IMR-90 (cell line): ENCODE data around the gene IKBKE.

ENCODE experiments used
- POLR2A ChIP-seq: IDR thresholded peaks from 2 replicates; pipeline ENCODE4 v1.6.1; 2012; ENCODE audit warnings: mild to moderate bottlenecking, low read depth, low read length
- RCOR1 ChIP-seq: IDR thresholded peaks from 2 replicates; pipeline ENCODE4 v1.6.1; 2012; ENCODE audit warnings: mild to moderate bottlenecking, low read length, improper control_type of control experiment; ENCODE audit not compliant: insufficient replicate concordance
- TF ChIP-seq, protein P1 (sequence below): conservative IDR thresholded peaks from 2 replicates; pipeline ENCODE4 v1.5.1; 2012; ENCODE audit warnings: mild to moderate bottlenecking, low read depth, low read length, improper control_type of control experiment

- TF ChIP-seq RCOR1 (no peak), POLR2A (no peak)
- TF ChIP-seq, protein P1, sequence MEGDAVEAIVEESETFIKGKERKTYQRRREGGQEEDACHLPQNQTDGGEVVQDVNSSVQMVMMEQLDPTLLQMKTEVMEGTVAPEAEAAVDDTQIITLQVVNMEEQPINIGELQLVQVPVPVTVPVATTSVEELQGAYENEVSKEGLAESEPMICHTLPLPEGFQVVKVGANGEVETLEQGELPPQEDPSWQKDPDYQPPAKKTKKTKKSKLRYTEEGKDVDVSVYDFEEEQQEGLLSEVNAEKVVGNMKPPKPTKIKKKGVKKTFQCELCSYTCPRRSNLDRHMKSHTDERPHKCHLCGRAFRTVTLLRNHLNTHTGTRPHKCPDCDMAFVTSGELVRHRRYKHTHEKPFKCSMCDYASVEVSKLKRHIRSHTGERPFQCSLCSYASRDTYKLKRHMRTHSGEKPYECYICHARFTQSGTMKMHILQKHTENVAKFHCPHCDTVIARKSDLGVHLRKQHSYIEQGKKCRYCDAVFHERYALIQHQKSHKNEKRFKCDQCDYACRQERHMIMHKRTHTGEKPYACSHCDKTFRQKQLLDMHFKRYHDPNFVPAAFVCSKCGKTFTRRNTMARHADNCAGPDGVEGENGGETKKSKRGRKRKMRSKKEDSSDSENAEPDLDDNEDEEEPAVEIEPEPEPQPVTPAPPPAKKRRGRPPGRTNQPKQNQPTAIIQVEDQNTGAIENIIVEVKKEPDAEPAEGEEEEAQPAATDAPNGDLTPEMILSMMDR, result no peak
These were observed 48.5 kb upstream of the IKBKE start for GRCh38 chr1:206421616-206422340.
